CMK (cell line): ENCODE results near the gene THAP7.

Experiments
- DNase-seq: peaks from one replicate; pipeline ENCODE4 v3.0.0-alpha.2; 2010; ENCODE audit warnings: low read depth

The THAP7 gene

DNA sequence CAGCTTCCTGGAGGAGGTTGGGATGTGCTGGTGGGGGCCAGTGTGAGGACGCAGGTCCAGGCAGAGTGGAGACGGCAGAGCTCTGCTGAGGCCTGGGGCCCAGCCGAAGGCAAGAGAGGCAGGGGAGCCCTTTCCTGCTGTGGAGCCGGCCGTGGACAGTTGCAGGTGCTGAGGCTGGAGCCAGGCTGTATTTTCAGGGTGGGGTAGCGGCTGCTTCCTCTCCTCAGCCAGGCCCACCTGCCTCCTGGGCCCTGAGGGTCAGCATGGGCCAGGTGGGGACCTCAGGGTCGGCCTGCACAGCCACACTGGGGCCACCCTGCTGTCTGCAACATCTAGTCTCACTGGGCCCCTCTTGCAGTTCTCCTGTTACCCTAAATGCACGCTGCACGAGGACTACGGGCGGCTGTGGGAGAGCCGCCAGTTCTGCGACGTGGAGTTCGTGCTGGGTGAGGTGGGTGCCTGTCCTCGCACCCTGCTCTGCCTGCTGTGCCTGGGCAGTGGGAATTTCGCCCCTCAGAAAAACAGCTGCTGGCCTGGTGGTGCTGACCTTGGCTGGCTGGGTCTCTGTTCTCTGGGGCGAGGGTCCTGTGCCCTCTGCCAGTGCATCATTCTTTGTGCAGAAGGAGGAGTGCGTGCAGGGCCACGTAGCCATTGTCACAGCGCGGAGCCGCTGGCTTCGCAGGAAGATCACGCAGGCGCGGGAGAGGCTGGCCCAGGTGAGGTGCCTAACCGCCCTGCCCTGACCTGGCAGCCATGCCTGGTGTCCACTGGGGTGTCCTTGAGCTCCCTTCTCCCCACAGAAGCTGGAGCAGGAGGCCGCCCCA lies 8.4 kb downstream of the THAP7 start:
- DNase-seq, result no peak

DNA sequence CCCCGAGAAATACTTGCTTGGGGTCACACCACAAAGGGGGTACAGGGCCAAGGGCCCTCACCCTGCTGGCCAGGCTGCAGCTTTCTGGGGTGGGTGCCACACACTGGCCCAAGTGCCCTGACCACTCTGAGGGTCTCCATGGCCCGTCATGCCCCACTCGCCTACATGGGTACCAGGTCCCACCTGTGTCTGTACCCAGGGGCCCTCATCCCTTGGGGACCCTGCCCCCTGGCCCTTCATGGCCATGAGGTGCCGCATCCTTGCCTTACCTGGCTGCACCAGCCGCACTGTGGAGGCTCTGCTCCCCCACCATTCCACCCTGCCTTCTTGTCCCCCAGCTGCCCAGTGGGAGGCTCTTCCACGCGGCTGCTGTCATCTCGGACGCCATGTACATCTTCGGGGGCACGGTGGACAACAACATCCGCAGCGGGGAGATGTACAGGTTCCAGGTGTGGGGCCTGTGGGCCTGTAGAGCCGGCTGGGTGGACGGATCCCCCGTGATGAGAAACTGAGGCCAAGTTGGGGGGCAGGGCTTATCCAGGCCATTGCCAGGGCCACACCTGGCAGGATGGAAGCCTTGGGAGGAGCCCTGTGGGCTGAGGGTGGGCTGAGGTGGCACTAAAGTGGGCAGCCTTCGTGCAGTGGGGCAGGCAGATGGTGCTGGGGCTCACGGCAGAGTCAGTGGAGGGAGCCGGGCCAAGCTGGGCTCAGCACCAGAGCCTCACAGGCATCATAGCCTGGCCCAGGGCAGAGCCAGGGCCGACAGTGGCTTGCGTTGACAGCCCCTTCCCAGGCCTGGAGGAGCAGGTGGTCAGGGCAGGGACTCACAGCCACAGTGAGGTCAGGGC lies 9.2 kb downstream of the THAP7 start:
- no peak for DNase-seq

DNA sequence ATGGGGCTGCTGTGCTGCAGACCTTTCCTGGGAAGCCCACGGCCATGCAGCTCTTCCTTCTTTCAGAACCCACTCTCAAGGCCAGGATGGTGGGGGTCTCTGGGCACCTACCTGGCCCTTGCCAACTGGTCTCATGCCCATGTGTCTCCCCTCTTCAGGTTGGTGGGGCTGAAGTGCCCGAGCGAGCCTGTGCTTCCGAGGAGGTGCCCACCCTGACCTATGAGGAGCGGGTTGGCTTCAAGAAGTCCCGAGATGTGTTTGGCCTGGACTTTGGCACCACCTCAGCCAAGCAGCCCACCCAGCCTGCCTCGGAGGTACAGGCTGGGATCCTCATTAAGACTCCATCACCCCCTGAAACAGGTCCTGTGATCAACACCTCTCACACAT lies 9.9 kb downstream of the THAP7 start:
- no peak for DNase-seq

DNA sequence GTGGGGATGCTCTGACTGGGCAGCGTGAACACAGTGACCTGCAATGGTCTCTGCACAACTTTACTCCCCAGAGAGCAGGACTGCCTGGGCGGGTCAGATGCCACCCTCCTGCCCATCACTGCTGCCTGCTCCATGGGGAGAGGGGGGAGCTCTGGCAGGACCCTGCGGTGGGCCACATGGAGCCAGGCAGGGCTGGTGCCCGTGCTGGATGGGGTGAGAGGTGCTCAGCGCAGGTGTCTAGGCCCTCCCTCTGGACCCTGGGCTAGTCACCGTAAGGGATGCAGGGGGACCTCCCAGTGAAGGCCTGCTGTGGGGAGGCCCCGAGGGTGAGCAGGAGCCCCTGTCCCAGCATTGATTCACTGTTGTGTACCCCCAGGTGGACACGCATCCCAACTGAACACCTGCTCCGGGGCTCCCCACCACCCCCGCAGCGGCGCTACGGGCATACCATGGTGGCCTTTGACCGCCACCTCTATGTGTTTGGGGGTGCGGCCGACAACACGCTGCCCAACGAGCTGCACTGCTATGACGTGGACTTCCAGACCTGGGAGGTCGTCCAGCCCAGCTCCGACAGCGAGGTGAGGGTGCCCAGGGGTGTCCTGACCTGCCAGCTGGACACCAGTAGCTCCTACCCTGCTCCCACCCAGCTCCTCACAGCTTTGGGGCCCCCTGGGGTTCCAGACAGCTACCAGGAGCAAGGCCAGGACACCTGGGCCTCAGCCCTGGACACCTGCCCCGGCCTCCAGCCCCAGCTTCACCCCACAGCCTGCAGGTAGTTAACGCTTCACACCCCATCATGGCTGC lies 10.5 kb downstream of the THAP7 start:
- DNase-seq, result no peak

DNA sequence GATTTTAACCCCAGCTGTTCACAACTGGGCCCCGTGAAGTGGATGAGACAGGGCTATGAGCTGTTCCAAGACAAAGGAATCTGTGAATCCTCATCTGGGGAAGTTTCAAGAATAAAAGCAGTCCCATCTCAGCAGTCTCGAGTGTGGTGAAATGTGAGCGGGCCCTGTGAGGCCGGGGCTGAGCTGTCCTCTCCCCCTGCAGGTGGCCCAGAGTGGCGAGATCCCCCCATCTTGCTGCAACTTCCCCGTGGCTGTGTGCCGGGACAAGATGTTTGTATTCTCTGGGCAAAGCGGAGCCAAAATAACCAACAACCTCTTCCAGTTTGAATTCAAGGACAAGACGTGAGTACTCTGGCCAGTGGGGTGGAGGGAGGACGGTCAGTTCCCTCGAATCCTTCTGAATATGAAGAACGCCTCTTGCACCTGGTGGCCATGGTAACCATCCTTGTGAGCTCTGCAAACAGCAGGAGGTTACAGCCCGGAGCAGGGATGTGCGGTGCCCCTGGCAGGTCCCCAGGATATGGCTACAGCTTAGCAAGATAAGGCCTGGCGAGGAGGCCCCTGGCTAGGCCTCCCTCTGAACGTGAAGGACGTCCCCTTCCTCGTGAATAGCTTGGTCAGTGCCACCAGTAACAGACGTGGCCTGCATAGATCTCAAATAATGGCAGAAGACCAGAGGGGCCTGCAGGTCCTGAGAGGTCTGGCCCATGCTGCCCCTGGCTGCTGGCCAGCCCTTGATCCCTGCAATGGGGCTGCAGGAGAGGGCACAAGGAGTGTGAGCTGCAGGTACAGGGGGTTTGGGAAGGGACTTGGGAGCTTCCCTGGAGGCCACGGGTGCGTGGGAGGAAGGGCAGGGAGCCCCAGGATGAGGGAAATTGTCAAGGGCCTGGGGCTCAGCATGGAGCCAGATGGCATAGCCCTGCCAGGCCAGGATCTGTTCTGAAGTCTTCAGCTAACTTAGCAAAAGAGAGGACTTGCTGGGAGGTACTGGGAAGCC lies 11.4 kb downstream of the THAP7 start:
- DNase-seq, result no peak

DNA sequence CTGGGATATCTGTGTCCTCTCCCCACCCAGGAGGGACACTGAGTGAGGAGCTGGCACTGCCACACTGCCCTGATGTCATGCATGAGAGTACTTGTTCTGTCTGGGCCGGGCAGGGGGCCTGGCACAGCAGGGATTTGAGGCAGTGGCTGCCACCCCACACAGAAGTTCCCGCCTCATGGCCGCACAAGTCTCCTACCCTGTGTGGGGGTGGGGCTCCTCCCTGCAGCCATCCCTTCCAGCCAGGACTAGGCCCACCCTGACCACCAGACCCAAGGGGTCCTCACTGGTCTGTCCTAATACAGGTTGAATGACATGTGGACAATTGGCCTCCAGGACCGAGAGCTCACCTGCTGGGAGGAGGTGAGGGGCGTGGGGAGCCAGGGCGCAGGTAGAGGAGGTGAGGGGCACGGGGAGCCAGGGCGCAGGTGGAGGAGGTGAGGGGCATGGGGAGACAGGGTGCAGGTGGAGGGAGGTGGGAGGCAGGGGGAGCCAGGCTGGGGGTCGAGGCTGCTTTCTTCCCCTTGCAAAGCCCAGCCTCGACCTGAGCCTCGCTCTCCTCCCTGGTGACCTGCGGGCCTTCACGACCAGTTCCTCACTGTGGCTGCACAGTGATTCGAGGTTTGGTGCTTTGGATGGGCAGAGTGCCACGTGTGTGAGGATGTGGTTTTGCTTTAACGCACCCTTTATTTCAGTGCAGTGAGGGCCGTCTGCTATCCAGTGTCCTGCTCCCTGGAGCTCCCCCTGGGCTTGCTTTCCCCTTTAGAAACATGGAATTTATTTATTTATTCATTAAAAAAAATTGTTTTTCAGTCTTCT lies 12.4 kb downstream of the THAP7 start:
- no peak for DNase-seq

DNA sequence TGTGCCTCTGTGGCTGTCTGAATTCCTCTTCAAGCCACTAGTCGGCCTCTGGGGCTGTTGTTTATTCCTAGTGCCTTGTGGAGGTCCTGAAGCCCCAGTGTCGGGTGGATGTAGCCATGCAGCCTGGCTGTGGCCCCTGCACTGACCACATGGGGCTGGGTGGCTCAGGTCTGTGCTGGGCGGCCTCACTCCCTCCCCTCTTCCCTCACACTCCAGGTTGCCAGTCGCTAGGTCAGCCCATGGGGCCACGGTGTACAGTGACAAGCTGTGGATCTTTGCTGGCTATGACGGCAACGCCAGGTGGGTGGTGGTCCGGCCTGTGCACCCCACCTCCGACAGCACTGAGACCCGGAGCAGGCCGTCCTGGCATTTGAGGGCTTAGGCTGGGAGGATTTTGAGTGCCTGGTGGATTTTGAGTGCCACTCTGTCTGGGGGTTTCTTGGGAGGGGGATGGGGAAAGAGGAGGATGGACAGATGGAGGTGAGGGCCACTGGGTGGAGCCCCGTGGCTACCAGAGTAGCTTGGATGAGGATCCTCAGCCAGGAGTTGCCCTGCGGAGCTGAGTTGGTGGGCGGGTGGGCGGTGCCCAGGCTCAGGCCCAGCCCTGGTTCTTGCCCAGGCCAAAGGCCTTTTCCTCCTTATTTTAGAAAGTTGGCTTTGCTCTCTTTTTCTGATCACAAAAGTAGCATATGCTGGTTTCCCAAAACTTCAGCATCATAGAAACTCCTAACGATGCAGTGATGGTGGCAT lies 13.2 kb downstream of the THAP7 start:
- DNase-seq, result no peak

DNA sequence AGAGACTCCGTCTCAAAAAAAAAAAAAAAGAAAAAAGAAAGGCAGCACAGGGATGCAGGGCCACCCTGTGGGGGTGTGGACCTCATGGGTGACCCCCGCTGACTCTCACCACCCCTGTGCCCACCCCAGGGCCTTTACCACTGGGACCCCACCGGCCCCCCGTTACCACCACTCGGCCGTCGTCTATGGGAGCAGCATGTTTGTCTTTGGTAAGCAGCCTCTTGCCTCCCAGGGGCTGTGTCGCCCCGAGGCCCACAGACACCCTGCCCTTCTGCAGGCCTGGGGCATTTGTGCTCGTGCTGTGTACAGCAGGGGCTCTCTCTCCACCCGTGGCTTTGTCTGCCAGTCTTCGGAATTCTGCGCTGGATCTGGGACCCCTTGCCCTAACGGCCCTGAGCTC lies 14.5 kb downstream of the THAP7 start:
- DNase-seq, result no peak

DNA sequence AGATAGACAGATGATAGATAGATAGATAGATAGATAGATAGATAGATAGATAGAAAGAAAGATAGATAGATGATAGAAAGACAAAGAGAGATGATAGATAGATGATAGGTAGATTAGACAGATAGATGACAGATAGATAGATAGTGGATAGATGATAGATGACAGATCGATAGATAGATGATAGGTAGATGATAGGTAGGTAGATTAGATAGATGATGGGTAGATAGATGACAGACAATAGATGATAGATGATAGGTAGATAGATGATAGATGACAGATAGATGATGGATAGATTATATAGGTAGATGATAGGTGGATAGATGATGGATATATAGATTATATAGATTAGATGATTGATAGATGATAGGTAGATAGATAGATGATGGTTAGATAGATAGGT lies 15.6 kb downstream of the THAP7 start:
- no peak for DNase-seq

DNA sequence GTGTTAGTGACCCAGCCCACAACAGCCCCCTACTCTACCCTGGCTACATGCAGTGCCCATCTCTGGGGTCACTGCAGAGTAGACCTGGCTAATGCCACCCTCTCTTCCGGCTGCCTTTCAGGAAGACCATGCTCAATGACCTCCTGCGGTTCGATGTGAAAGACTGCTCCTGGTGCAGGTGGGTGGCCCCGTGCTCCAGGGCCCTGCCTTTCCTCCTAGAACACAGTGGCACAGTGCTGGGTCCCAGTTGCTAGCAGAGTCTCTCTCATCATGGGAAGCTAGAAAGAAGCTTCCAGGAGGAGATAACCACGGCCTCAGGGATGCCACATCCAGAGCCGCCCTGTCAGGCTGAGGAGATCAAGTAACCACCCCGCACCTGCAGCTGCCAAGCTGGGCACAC lies 16.2 kb downstream of the THAP7 start:
- DNase-seq, result no peak

DNA sequence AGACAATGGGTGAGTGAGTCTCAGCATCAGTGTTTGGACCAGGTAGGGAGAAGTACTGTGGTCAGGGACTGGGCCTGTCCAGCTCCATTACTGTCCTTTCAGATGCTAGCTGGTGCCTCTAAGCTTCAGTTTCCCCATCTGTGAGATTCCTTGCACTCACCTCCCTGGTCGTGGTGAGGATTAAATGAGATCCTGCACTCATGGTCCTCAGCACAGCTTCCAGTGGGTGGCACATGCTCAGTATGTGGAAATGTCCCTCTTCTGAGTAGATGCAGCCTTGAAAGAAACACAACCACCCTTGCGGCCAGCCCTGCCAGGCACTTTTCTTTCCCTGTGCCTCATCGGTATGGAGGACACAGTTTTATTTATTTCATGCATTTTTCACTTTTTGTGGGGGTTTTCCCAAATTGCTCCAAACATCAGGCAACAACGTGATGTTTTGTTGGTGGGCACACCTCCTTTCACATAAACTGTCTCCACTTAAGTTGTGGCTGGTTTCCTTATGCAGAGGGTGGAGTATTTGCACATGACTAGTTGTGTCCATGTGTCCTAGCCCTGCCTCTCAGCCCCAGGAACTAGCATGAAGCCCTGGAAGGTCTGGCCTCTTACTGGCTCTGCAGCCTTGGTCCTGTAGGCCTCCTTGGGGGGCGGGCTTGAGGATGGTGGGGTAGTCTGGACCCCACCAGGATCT lies 18.7 kb downstream of the THAP7 start:
- no peak for DNase-seq

DNA sequence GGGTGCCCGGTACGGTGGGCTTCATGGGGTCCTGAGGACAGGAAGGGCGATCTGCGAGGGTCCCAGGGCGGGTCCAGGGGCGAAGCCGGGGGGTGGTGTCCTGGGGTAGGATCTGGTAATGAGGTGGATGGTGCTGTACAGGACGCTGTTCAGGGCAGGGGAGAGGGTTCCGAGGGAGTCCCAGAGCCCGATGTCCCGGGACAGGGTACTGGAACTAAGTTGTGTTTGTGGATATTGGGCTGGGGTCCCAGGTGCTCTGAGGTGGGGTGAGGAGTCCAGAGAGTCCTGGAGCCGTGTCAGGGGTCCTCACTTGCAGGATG lies 19.4 kb downstream of the THAP7 start:
- DNase-seq, result no peak

DNA sequence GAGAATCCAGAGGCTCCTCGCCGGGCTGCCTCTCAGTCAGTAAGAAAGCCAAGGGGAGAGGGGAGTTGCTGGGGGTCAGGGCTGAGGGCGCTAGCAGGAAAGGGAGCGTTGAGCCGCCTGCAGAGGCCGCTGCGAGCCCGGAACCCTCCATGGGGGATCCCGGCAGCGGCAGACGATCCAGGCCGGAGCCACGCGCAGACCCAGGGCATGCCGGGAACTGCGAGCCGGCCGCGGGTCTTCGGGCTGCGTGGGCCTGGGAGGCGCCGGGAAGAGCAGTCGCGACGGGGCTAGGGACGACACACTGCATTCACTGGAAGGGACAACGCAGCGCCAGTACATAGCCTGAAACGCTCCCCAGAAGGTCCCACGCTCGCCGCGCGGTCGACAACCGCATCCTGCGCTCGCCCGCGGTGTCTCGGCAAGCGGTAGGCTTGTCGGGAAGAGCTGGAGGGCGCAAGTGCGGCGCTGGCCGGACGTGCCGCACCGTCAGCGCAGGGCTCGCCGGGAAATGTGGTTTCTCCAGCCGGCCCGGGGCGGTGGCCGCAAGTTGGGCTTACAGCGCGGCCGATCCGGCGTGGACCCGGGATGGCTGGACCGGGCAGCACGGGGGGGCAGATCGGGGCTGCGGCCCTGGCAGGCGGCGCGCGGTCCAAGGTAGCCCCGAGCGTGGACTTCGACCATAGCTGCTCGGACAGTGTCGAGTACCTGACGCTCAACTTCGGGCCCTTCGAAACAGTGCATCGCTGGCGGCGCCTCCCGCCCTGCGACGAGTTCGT lies 19.9 kb downstream of the THAP7 start, which contains the start of gene LZTR1:
Gene LZTR1, plus strand, starts transcription at position 511 of the 776 bp plus-strand sequence. Its CDS starts 75 bp downstream, at position 586.
- peak; percentile 68 for DNase-seq

DNA sequence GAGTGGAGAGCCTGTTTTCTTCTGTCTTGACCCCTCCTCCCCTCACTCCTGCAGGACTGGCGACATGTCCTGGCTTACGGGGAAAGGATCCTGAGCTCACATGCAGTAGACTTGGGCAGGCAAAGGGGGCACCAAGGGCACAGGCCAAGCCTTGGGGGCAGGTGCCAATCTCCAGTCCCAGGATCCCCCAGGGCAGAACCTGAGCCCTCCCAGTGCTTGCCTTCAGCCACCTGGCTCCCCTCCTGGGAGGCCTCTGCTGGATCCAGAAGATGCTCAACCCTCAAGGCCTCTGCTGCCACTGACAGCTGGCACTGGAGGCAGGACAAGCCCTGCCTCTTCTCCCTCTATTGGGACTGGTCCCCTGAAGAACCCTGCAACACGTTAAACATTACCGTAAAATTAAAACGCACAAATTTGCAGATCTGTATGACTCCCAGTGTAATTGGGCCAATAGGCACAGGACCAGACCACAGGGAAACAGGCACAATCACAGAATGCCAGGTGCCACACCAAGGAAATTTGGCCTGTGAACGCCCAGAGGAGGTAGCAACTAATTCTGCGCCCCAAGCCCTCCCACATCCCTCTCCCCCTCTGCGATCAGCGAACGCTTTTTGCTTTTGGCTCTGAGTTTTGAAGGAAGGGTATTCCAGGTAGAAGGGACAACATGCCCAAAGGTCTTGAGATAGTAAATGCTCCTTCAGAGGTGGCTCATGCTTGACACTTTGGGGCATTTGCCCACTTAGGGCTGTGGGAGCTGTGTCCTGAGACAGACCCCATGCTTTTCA lies 20.8 kb downstream of the THAP7 start:
- no peak for DNase-seq

DNA sequence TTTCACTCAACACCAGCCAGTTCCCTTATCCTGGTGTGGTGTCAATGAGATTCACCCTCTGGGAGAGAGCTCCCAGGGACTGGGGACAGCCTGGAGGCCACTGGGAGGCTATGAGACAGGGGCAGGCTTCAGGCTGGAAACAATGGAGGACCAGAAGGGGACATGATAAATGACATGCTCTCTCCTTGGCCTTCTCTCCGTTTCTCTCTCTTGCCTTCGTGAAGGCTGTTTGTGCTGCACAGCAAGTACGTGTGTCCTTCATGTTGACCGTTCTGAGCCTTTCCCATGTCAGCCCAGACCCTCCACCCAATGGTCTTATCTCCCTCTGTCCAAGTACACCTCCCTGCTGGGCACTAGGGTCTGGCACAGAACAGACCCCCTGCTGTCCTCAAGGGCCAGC lies 21.4 kb downstream of the THAP7 start:
- DNase-seq, result no peak

DNA sequence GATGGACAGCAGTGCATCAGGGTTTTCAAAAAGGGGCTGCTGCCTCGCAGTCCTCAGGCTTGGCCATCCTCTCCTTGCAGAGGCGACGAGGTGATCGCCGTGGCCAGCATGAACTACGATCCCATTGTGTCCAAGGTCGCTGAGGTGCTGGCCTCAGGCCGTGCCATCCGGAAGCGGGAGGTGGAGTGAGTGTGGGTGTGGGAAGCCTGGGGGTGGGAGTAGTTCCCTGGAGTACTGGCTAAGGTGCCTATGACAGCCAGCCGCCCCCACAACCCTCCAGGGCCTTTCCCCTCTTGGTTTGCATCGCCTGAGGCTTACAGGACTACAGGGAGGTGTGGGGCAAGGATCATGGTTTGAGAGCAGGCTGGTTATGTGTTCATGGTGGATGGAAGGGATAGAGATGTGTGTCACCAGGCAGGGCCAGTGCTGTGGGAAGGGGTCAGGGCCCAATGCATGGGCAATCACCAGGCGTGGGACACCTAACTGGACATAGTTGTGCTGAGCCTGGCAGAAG lies 21.9 kb downstream of the THAP7 start:
- no peak for DNase-seq

DNA sequence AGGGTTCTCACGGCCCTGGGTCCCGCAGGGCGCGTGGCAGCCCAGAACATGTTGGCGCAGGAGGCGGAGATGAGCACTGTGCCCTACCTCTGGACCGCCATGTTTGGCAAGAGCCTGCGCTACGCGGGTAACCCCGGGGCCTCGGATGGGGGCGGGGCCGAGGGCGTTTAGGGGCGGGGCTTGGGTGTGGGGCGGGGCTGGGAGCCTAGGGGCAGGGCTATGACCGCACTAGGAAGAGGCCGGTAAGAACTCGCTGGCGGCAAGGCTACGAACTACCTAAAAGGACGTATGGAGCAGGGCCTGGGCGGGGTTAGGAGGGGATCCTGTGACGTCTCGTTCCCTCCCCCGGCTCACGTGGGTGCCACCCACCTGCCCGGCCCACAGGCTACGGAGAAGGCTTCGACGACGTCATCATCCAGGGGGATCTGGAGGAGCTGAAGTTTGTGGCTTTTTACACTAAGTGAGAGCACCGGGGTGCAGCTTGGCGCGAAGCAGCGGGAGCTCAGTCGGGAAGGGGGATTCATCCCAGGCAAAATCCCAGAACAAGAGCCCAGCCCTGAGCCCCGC lies 22.6 kb downstream of the THAP7 start:
- DNase-seq, result no peak
